HL-60 (cell line): ENCODE data around the gene PPP4R3B.

Source experiments
- CTCF ChIP-seq: IDR thresholded peaks from one replicate; pipeline ENCODE4 v1.5.1; 2011; ENCODE audit warnings: low read length, control low read depth, inconsistent platforms; ENCODE audit not compliant: insufficient read depth
- POLR2AphosphoS5 ChIP-seq: IDR thresholded peaks from 2 replicates; pipeline ENCODE4 v1.6.1; 2012; ENCODE audit warnings: low read depth
- REST ChIP-seq: IDR thresholded peaks from 2 replicates; pipeline ENCODE4 v1.6.1; 2012; ENCODE audit warnings: low read depth; ENCODE audit not compliant: insufficient replicate concordance
- SPI1 ChIP-seq: IDR thresholded peaks from 2 replicates; pipeline ENCODE4 v1.6.1; 2012; ENCODE audit warnings: low read depth, mild to moderate bottlenecking, borderline replicate concordance

- no peak for TF ChIP-seq CTCF
- no peak for TF ChIP-seq SPI1
- no peak for TF ChIP-seq POLR2AphosphoS5
- peak; percentile 14 for TF ChIP-seq REST
These were observed 97.2 kb downstream of the PPP4R3B start for GRCh38 chr2:55519938-55520885.
